ENCODE measurements around the gene PRRC1. TPM values are rescaled to one million over a fixed set of nuclear protein-coding genes. Genes with fewer than 3 reads are reported as not detected.

Gene PRRC1
- total RNA-seq, 1 experiment from 2014 or later, result 26.6 TPM

DNA sequence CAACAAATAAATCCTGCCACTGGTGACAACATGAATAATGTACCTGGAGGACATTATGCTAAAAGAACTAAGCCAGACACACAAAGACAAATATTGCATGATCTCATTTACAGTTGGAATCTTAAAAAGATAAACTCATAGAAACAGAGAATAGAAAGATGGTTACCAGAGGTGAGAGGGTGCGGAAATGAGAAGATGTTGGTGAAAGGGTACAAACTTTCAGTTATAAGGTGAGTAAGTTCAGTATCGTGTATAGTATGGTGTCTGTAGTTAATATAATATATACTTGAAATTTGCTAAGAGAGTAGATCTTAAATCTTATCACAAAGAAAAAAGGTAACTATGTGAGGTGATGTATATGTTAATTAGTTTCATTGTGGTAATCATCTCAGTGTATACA lies 63.3 kb downstream of the PRRC1 start:
- DNase-seq (ENCODE audit: low spot score), result no peak

DNA sequence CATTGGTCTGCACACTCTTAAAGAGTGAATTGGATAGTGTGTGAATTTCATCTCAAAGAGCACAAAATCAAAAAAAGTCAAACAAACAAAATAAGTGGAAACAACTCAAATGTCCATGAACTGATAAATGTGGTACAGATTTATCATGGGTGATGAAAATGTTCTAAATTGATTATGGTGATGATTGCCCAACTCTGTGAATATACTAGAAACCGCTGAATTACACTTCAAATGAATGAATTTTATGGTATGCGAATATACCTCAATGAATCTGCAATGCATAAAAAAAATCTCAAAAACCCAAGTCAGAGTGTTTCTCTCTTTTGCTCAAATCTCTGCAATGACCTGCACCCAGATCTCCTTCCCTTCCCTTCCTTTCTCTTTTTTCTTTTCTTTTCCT lies 64.0 kb downstream of the PRRC1 start:
- no peak for DNase-seq (ENCODE audit: low spot score)

DNA sequence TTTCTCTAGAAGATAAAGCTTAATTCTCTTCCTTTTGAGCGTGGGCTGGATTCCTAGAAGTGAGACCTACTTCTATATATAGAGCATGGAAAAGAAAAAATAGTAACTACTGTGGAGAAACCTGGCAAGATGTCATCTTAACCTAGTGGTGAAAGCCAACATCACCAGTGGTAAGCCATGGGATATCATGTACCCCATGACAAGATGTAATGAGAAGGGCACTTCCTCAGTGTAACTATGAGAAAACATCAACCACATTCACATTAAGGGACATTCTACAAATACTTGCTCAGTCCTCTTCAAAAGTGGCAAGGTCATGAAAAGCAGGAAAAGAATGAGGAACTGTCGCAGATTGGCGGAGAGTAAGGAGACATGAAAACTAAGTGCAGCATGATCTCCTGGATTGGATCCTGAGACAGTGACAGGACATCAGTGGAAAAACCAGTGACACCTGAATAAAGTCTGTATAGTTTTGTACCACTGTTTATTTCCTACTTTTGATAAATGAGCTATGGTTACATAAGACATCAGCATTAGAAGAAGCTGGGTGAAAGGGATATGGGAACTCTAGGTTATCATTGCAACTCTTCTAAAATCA lies 65.4 kb downstream of the PRRC1 start:
- no peak for DNase-seq (ENCODE audit: low spot score)

DNA sequence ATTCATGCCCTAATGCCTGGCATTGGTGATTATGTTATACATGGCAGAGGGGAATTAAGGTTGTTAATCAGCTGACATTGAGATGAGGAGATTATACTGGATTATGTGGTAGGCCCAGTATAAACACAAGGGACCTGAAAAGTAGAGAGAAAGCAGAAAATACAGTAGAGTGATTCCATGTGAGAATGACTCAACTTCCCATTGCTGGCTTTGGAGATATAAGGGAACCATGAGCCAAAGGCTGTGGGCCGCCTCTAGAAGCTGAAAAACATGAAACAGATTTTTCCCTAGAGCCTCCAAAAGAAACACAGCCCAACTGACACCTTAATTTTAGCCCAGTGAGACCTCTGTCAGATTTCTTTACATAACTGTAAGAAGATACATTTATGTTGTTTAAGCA lies 66.4 kb downstream of the PRRC1 start:
- DNase-seq (ENCODE audit: low spot score), result no peak

DNA sequence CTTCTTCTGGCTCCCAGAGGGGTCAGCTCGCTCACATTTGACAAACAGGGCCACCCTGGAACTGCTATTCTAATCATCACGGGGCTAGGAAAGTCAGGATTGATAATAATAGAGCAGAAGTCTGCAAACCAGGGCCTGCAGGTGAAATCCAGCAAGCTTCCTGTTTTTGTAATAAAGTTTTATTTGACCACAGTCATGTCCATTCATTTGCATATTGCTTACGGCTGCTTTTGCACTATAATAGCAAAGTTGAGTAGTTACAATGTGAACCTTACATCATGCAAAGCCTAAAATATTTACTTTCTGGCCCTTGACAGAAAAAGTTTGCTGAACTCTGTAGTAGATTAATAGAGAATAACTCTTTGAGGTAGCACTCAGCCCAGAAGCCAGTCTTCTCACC lies 68.2 kb downstream of the PRRC1 start:
- DNase-seq (ENCODE audit: low spot score), result no peak

DNA sequence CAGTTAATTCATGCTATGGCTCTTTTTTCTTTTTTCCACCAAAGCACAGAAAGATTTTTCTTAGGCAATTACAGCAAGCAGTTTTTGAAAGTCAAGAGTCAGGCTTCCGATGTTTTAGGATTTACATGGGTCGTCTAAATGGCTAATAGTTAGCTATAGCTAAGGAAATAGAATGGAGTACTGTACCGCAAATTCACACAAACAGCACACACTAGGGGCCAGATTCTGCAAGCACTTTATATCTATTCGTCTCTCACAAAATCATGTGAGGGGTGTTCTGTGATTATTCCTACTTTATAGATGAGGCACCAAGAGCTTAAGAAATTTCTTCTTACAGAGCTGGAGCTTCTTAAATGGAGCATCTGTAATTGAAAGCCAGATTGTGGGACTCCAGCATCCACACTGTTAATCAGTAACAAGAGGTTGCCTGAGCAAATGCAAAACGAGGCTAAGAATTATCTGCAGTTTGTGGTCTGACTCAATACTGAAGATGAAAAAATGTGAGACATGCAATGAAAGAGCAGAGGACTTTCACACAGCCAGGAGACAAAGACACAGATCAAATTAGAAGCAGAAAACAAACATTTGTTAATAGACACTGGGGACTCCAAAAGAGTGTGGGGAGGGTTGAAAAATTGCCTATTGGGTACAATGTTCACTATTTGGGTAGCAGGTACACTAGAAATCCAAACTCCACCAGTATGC lies 68.8 kb downstream of the PRRC1 start:
- DNase-seq (ENCODE audit: low spot score), result no peak

DNA sequence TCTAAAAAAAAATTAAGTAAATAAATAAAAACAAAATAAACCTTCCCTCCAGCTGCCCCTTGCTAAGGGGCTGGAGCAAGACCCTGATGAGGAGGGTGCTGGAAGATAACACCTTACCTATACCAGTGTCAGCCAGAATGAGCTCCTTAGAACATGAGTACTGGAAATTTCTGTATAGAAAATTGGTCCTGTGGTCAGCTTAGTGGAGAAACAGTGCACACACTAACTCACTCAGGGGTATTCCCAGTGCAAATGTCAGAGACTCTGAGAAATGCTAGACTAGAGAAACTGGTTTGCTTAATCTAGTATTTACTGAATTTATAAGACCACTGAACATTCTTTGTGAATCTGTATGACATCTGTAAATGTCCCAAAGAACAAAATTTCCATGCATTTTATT lies 69.4 kb downstream of the PRRC1 start:
- DNase-seq (ENCODE audit: low spot score), result no peak

DNA sequence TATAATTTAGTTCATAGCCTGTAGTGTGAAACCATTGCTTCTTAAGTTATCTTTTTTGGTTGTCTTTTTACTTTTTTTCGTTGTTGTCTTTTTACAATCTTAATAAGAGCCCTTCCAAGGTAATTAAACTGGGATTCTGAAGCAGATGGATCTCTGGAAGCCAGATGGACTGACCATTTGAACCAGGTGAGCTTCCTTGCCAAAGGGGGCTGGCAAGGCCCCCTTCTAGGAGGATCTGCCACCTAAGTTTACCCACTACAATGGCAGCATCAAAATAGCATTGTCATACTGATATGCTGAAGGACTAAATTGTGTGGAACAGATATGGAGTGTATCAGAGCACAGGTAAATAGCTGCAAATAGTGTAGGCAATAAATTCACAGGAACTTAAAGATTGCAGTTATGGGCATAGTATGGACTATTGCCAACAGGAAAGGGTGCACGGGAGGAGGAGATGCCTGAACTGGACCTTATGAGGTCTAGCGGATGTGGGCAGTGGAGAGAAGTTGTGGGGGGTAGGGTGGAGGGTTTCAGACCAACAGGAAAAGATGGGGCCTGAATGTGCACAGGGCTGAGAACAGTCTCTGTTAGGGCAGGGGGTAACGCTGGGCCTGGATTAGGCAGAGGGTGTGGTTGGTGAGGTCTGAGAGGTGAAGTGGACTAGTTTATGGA lies 69.9 kb downstream of the PRRC1 start:
- DNase-seq (ENCODE audit: low spot score), result no peak

DNA sequence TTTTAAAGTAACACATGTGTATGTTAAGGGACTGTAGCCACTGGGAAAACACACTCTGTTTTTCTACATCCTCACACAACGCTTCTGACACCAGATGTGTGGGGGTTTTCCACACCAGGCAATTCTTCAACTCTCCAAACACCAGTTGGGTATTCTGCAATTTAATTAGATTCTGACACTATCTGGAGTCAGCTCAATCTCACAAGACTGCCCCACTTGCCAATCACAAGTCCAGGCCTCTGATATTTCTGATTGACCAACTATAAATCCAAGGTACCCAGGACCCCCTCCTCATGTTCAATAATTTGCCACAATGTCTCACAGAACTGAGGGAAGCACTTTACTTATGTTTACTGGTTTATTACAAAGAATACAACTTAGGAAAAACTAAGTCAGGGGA lies 70.9 kb downstream of the PRRC1 start:
- DNase-seq (ENCODE audit: low spot score), result no peak

DNA sequence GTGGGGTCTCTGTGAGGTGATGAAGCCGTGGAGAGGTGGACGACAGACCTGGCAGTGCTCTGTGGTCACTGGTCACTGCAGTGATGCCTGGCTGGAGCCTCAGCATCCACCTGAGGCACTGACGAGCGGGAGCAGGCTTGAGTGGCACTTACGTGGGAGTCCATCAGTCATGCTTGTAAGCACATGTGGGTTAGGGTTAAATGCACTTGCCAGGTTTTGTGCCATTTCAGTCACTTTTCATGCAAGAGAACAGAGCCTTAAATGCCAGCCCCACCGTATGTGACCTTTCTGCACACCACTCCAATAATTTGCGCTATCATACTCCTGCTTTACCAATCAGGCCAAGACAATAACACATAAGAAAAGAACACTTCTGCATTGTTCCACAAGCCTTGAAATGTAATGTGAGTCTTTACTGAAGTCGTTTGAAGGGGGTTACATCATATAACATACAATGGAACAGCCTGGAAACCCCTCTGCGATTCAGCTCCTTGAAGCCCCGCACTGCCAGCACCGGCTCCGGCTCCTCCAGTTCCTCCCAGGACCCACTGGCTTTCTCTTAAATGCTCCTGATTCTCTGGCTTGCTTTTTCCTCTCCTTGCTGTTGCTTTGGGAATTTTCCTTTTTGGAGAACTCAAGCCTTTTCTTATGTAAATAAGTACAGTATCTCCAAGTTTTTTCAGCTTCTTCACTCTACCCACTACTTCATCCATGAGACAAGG lies 72.0 kb downstream of the PRRC1 start:
- DNase-seq (ENCODE audit: low spot score), result no peak

DNA sequence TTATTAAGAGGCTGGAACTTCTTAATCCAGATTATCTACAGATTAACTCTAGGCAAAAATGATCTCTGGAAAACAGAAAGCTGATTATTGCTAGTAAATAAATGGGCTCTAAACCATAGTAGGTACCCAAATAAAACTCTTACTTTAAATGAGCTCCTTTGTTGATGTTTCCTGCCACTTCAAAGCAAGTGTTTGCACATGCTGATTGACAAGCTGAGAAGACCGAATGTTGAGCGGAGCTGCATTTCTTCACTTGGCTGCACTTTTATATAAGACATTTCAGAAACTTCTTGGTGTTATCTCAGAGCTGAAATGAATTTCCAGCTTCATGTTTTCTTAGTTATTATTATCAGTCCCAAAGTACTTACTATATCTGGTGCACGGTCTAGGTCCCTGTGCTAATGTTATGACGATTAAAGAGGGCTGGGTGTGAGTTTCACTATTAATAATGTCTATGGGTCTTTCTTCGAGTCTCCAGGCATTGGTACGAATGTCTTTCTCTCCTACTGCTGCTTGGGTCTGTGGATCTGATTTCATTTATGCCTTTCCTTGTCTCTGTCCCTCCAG lies 72.8 kb downstream of the PRRC1 start:
- DNase-seq (ENCODE audit: low spot score), result no peak

DNA sequence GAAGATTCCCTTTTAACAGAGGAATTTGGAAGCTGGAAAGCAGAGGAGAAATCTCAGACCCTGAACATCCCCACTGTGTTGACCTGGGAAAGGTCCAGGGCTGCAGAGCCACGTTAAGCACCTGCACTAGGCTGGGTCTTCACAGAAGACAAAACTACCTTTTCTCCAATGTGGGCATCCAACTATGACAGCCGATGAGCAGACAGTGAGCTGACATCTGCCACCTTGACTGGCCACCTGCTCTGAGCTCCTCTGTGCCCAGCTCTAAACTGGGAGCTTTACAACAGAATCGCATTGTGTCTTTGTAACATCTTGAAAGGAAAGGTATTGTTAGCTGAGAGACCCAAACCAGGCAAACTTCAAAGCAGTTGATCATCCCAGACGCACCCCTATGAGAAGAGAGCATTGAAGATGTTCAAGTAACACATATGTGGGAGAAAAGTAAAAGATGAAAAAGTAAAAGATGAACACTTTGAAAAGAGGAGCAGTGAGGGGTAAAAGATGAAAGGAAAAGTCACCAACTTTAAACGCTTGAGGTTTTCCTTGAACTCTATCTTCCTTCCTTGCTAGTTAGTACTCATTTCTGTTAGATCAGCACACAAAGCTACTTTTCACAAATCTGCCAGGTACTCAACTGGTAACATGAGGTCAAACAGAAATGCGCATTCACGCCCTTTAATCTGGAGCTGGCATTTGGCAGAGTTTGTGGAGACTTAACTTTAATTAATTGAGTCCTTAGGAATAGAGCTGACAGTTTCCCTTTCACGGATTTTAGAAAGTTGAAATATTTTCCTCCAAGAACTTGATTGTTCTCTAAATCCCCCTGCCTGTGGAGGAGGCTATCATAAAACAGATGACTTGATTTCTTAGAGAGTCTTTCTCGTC lies 78.3 kb downstream of the PRRC1 start:
- DNase-seq (ENCODE audit: low spot score), result no peak

DNA sequence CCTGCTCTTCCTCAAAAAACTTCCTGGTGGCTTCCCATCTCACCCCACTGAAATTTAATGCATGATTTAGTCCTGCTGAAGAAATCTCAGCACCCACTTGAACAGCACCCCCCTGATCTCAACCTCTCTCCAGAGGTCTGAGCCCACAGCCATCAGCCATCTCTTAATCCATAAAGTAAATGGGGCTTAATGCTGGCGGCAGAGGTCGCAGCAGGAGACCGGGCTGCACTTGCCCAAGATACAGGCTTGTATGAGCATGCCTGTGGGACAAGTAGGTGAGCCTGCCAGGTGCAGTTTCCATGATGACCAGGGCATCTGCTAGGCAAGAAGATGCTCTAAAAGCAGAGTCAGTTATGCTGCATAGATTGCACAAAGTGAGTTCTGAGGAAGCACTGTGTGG lies 79.1 kb downstream of the PRRC1 start:
- no peak for DNase-seq (ENCODE audit: low spot score)

DNA sequence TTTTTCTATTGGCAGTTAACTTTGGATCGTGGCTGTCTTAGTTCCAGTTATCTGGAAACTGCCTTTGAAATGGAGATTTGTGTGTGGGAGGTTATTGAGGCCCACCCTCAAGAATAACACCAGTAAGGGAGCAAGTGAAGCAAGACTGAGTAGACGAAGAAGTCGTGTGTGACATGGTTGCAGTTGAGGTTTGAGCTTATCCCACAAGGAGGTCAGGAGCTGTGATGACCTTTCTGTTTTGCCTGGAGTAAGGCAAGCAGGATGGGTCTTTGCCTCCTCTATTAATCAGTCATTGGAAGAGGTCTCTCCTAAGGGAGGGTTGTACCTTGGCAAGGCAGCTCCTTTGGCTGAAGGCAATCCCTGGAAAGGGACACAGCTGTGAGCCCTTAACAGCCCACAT lies 81.9 kb downstream of the PRRC1 start:
- no peak for DNase-seq (ENCODE audit: low spot score)

DNA sequence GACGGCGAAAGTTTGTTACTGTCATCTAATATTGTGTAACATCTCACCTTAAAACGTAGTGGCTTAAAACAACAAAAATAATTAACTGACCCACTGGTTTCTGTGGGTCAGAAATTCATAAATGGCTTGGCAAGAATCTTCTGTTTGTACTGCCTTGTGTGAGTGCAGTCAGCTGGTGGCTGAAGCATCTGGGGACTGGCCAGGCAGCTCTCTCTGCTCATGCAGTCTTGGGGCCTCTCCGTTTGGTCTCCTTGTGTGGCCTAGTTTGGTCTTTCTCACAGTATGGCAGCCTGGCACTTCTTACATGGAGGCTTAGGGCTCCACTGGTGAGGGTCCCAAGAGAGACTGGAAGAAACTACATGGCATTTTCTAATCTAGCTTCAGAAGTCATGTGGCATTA lies 82.4 kb downstream of the PRRC1 start:
- DNase-seq (ENCODE audit: low spot score), result no peak

DNA sequence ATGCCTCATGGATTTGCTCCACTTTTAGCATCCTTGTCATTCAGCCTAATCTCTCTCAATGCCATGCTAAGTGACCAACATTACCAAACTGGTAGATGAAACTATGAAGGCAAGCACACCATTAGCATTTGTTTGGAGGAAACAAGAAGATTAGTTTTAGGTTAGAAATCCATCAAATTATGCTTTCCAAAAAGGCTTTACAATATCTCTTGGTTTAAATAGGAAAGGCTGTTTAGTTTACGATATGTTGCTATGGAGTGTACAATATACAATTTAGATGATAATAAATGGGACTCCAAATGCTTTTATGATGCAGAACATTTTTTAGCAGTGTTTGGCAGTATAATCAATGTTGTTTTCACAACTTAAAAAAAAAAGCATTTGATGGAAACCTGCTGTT lies 83.7 kb downstream of the PRRC1 start:
- no peak for DNase-seq (ENCODE audit: low spot score)

DNA sequence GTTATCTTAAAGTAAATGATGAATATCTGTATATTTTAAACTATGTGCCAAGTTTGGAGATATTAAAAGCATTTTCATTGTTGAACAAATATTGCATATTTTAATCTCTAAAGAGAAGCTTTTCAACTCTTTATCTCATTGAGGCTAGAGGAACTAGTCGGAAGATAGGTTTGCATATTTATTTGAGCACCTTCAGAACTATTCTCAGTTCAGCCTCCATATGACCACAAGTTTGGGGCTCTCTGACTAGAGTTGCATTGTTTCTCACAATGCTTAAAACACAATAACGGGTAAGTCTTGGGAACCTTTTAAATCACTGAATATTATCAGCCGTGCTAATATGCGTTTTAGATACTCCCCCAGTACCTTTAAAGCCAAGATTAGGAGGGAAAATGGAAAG lies 84.2 kb downstream of the PRRC1 start:
- no peak for DNase-seq (ENCODE audit: low spot score)

DNA sequence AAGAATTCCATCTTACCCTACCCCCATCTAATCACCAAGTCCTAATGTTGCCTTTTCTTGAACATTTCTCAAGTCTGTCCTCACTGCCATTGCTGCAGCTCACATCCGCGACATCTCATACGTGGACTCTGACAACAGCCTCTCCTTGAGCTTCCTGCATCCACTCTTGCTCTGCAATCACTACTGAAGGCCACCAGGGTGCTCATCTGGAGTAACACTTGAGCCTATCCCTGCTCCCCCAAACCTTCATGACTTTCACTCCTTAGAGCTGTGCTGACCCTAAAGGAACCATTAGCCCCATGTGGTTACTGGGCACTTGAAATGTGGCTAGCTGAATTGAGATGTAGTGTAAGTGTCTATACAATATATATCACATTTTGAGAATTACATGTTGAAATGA lies 85.0 kb downstream of the PRRC1 start:
- no peak for DNase-seq (ENCODE audit: low spot score)

DNA sequence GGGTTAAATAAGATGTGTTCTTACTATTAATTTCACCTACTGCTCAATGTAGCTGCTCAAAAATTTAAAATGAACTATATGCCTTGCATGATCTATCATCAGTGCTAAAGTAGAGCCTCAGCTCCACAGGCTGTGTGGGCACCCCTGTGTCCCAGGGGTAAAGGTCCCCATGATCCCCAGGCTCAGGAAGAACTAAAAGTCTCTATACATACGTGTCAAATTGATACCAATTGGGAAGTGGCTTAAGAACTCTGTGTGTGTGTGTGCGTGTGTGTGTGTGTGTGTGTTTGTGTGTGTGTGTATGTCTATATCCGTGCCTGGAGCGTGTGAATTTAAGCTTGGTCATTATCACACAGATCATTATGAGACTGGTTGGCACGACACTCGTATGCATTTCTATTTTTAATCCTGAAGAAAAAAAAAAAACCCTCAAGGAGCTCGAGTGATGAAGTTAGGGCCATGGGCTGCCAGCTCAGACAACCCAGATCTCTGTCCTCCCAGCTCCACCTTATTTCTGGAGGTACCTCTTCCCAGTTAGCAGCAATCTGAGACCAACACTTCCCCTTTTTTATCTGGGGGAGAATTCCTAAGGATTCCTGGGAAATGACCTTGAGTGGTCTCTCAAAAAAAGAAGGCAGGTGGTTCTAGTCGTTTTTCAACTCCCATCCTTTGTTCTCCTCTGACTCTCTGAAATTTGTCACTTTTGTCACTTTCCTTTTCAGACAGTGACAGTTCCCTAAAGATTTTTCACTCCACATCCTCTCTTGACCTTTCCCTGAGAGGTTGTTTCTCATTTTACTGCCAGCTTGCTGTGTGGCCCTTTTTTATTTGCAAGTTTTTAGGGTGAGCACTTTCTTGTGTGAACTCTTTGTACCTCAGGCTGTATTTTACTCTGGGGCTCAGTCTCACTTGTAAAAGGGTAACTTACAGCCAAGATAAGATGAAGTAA lies 85.7 kb downstream of the PRRC1 start:
- no peak for DNase-seq (ENCODE audit: low spot score)
